NCI-H1048 (cell line): ENCODE results near the gene ATF4.

Experiments
- DNase-seq: peaks from one replicate; lab custom pipeline; 2025; lab: John Stamatoyannopoulos, UW

Gene ATF4, protein sequence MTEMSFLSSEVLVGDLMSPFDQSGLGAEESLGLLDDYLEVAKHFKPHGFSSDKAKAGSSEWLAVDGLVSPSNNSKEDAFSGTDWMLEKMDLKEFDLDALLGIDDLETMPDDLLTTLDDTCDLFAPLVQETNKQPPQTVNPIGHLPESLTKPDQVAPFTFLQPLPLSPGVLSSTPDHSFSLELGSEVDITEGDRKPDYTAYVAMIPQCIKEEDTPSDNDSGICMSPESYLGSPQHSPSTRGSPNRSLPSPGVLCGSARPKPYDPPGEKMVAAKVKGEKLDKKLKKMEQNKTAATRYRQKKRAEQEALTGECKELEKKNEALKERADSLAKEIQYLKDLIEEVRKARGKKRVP

DNA sequence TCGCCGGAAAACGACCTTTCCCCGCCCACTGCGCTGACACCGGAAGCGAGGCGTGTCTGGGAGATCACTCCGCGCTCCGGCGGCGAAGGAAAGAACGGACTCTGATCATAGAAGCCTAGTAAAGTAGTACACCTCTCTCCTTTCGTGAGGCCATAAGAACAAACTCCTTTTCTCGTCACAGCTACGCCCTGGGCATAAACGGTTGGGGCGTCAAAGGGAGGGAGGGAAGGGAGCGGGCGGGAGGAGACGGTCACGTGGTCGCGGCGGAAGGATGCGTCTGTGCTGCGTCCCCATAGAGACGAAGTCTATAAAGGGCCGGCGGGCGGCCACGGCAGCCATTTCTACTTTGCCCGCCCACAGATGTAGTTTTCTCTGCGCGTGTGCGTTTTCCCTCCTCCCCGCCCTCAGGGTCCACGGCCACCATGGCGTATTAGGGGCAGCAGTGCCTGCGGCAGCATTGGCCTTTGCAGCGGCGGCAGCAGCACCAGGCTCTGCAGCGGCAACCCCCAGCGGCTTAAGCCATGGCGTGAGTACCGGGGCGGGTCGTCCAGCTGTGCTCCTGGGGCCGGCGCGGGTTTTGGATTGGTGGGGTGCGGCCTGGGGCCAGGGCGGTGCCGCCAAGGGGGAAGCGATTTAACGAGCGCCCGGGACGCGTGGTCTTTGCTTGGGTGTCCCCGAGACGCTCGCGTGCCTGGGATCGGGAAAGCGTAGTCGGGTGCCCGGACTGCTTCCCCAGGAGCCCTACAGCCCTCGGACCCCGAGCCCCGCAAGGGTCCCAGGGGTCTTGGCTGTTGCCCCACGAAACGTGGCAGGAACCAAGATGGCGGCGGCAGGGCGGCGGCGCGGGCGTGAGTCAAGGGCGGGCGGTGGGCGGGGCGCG lies at the start of gene ATF4:
Gene ATF4, plus strand, starts transcription at position 337 of the 880 bp plus-strand sequence. CDS start 884 bp downstream, outside the sequence.
- DNase-seq: peak; percentile 69

DNA sequence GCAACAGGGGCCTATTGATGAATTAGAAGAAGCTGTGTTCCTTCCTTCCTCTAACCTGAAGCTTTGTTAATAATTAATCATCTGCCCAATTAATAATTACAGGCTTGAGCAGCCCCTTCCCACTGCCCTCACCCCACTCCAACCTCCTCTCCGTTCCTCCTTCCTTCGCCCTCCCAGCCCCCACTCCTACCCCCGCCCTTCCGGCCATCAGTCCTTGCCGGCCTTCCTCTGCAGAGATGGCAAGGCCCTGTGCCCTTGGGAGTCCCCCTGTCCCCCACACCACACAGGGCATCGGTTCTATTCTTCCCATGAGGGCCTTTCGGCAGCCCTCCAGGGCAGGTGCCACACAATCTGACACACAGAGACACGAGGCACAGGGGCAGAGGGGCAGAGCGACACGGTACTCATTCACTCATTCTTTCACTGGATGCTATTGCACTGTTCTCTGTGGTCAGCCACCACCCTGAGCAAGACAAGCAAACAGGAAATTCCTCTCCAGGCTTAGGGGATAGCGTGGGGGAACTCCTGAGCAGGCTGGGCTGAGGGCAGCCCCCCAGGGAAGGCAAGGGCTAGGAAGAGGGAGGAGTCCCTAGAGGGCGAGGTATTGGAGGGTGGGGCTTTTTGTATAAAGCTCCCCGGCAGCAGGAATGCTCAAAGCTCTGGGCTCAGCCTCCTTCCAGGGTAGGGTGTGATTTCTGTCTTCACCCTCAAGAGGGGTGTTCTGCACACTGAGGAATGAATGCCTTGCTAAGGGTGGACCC lies 48.8 kb upstream of the ATF4 start:
- no peak for DNase-seq

GRCh38 chr22:39472570-39473556 lies 47.5 kb upstream of the ATF4 start:
- no peak for DNase-seq

GRCh38 chr22:39473851-39474250 lies 46.5 kb upstream of the ATF4 start:
- no peak for DNase-seq

DNA sequence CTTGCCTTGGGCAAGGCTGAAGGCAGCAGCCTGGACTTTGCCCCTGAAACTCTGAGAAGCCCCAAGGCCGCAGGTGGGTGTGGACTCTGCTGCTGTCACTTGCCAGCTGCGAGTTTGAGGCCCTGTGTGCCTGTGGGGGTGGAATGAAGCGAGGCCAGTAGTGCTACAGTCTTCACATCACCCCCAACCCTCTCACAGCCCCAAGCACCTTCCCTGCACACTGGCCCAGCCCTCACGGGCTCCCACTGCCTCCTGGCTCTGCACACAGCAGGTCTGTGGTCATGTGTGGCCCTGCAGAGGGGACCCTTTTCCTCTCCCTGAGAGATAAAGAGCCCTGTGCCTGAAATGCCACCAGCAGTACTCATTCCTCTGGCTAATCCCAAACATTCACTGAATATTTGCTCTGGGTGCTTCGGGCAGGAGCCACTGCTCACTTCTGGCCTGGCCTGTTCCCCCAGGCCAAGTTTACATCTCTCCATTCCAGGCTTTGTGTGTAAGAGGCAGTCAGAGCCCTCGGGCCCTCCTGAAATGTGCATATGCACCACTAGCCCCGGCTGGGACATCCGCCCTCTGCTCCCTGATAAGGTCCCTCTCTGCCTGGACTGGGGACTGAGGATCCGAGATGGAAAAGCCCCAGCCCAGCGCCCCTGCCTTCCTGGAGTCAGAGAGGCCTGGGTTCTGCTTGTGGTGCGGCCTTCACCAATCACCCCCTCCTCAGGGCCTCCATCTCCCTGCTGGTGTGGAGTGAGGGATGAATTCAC lies 45.8 kb upstream of the ATF4 start:
- no peak for DNase-seq

DNA sequence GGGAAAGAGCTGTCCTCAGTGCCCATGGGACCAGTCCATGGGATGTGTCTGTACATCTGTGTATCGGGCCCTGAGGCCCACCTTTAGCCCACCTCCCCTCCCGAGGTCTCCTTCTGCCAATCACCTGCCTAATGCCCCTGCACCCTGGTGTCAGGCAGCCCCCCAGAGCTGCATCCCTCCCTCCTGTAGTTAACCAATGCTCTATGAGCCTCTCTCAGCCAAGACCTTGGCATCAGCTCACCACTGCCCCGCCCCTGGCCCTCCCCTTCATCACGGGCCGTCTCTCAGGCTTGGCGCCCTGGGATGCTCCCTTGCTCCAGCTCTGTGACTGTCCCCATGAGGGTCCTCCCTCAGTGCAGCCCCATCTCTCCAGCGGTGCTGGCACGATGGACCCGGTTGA lies 45.0 kb upstream of the ATF4 start:
- DNase-seq: no peak

DNA sequence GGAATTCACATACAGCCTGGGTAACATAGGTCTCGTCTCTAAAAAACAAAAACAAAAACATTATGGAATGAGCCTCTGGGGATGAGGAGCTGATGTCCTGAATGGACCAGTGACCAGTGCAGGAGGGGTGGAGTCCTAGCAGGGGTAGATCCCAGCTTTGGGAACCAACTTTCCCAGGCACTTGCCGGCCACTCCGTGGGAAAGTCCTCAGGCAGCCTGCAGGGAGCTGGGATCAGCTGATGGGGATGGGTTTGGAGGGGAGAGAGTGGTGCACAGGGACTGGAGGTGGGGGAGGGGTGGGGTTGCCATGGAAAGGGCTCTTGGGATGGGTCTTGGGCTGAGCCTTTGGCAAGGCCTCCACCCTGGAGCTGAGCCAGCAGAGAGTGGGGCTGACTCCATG lies 44.5 kb upstream of the ATF4 start:
- no peak for DNase-seq

GRCh38 chr22:39476664-39477063 lies 43.7 kb upstream of the ATF4 start:
- no peak for DNase-seq

- DNase-seq: no peak
These were observed 42.8 kb upstream of the ATF4 start for GRCh38 chr22:39477542-39477941.

GRCh38 chr22:39478441-39478850 lies 41.9 kb upstream of the ATF4 start:
- DNase-seq: no peak

GRCh38 chr22:39479254-39479653 lies 41.1 kb upstream of the ATF4 start:
- DNase-seq: no peak

DNA sequence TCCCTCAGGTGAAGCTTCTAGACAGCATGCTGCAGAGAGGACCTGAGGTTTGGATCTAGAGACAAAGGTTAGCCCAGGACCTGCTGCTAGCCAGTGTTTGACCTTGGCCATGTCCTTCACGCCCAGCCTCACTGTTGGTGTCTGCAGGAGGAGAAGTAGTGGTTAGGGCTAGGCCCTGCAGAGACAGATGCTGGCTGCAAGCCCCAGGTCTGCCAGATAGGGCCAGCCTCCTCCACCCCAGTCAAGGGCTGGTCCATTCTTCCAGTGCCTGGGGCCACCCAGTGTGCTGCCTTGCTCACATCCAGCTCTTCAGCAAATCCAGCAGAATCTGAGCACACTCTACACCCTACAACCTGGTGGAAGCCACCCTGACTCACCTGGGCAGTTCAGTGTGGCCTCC lies 39.8 kb upstream of the ATF4 start:
- no peak for DNase-seq

DNA sequence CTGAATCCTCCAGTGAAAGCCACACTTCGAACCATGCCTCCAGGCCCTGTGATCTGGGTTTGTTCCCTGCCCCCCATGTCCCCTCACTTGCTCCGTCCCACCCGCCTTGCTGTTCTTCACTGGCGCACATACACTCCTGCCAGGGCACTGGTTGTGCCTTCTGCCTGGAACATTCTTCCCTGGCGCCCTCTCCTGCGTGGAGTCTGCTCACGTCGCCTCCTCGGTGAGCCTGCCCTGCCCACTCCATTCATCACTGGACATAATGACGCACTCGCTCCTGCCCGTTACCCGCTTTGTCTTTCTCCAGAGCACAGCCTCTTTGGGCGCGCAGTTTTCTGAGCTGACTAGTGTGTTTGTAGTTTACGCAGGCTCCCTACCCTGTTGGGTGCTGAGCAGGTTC lies 39.3 kb upstream of the ATF4 start:
- DNase-seq: no peak

DNA sequence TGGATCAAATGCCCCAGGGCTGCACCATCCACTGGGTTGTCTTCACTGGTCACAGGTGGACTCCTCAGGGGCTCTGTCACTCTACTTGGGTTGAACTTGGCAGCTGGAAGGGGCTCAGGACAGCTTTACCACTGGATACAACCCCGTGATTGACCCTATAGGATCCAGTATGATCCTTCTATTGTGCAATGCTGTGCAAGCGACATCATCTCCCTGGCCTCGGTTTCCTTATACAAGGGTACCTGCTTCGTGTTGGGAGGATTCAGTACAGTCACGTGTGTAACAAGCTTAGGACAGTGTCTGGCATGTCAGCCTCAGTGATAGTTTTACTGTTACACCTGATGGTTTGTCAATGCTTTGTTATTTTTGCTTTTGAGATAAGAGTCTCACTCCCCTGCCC lies 38.8 kb upstream of the ATF4 start:
- DNase-seq: no peak

GRCh38 chr22:39482768-39483167 lies 37.6 kb upstream of the ATF4 start:
- no peak for DNase-seq

DNA sequence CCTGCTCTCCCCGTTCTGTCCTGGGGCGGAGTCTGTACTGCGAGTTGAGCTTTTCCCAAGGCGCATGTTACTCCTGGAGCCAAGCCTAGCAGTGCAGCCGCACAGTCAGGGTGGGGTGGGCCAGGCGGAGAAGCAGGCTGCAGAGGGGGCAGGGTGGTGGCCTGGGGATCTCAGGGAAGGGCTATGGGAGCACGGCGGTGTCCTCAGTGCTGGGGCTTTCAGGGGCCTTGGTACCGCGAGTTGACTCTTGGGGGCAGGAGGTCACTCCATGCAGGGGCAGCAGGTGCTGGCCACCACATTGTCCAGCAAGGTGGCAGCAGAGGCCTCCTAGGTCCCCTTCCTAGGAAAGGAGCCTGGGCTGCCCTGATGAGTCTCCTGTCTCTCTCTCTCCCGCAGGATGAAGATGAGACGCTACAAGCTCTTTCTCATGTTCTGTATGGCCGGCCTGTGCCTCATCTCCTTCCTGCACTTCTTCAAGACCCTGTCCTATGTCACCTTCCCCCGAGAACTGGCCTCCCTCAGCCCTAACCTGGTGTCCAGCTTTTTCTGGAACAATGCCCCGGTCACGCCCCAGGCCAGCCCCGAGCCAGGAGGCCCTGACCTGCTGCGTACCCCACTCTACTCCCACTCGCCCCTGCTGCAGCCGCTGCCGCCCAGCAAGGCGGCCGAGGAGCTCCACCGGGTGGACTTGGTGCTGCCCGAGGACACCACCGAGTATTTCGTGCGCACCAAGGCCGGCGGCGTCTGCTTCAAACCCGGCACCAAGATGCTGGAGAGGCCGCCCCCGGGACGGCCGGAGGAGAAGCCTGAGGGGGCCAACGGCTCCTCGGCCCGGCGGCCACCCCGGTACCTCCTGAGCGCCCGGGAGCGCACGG lies 33.2 kb upstream of the ATF4 start:
- DNase-seq: no peak

GRCh38 chr22:39487826-39488520 lies 32.4 kb upstream of the ATF4 start:
- DNase-seq: no peak

- no peak for DNase-seq
These were observed 31.7 kb upstream of the ATF4 start for GRCh38 chr22:39488563-39489083.
